ENCODE data around the gene COL6A6.

DNA sequence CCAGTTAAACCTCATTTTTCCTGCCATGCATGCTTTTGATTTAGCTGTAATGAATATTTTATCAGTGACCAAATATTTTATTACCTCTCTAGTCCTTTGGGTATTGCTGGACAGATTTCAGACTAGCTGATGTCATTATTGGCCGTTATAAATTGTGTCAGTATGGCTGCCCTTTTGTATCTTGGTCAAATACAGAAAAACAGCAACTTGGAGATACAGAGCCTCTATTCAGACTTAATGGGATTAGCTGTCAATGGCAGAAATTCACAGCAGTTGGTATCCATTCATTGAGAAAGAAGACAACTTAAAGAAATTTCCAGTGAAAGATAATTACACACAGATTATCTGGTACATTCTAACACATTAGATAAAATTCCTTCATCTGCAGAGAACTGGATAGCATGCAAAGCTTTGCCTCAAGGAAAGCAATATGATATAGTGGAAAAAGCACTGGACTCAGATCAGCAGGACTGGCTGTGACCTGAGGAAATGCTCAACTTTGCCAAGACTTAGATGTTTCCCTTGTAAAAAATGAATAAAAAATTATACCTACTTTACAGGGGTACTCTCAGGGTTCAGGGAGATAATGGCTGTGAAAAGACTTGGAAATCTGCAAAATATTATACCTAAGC lies 20.8 kb downstream of the COL6A6 start:
- TF ChIP-seq, protein P1, sequence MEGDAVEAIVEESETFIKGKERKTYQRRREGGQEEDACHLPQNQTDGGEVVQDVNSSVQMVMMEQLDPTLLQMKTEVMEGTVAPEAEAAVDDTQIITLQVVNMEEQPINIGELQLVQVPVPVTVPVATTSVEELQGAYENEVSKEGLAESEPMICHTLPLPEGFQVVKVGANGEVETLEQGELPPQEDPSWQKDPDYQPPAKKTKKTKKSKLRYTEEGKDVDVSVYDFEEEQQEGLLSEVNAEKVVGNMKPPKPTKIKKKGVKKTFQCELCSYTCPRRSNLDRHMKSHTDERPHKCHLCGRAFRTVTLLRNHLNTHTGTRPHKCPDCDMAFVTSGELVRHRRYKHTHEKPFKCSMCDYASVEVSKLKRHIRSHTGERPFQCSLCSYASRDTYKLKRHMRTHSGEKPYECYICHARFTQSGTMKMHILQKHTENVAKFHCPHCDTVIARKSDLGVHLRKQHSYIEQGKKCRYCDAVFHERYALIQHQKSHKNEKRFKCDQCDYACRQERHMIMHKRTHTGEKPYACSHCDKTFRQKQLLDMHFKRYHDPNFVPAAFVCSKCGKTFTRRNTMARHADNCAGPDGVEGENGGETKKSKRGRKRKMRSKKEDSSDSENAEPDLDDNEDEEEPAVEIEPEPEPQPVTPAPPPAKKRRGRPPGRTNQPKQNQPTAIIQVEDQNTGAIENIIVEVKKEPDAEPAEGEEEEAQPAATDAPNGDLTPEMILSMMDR (IDR thresholded peaks at IDR 0.05; ENCODE audit: insufficient read depth, low read length, poor library complexity, severe bottlenecking): no peak
- no peak for TF ChIP-seq EZH2phosphoT487 (conservative IDR thresholded peaks at IDR 0.05; ENCODE audit: low read length)

Data from SU-DHL-6 (cell line).